ENCODE measurements around the gene CSTPP1. TPM values are rescaled to one million over a fixed set of nuclear protein-coding genes. Genes with fewer than 3 reads are reported as not detected.

Gene CSTPP1
- total RNA-seq, 6 experiments from 2014 or later = 19.4 to 29.2 (median 27.1) TPM

- Mint-ChIP-seq H3K4me3 (no peak overlapping the region), H3K27ac (no peak overlapping the region), H3K4me1 (ENCODE audit: low read depth) (no peaks in the 10 kb centered on the region), H3K36me3 (ENCODE audit: low read depth) (no peaks in the 10 kb centered on the region), H3K27me3 (ENCODE audit: insufficient read depth) (peaks cover 3% of the 10 kb centered on the region), H3K9me3 (no peaks in the 10 kb centered on the region)
- no peak for DNase-seq
- TF ChIP-seq, protein P1, sequence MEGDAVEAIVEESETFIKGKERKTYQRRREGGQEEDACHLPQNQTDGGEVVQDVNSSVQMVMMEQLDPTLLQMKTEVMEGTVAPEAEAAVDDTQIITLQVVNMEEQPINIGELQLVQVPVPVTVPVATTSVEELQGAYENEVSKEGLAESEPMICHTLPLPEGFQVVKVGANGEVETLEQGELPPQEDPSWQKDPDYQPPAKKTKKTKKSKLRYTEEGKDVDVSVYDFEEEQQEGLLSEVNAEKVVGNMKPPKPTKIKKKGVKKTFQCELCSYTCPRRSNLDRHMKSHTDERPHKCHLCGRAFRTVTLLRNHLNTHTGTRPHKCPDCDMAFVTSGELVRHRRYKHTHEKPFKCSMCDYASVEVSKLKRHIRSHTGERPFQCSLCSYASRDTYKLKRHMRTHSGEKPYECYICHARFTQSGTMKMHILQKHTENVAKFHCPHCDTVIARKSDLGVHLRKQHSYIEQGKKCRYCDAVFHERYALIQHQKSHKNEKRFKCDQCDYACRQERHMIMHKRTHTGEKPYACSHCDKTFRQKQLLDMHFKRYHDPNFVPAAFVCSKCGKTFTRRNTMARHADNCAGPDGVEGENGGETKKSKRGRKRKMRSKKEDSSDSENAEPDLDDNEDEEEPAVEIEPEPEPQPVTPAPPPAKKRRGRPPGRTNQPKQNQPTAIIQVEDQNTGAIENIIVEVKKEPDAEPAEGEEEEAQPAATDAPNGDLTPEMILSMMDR (IDR thresholded peaks at IDR 0.05) = no peak
Measured at GRCh38 chr11:46902694-46903093, 33.9 kb upstream of the CSTPP1 start.

DNA sequence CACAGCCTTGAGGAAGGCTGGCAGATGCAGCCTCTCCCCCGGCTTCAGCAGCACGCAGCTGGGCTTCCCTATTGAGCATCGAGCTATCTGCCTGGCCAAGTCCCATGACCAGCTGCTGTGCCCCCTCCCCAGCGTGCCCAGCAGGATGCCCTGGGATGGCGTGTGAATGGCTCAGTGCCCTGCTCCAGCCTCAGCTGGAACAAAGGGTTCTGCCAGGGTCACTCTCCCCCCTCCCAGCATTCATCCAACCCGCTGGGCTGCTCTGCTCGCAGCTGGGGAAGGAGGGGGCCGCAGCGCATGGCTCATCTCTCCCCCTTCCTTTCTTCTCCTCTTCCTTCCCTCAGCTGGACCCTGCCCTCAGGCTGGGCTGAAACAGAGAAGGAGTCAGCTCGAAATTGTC lies 32.7 kb upstream of the CSTPP1 start:
- Mint-ChIP-seq H3K27me3 (ENCODE audit: insufficient read depth) (peaks cover 4% of the 10 kb centered on the region), H3K36me3 (ENCODE audit: low read depth) (no peaks in the 10 kb centered on the region), H3K9me3 (no peaks in the 10 kb centered on the region), H3K4me3 (no peak overlapping the region), H3K27ac (no peak overlapping the region), H3K4me1 (ENCODE audit: low read depth) (no peaks in the 10 kb centered on the region)
- DNase-seq = no peak
- TF ChIP-seq, protein P1 (IDR thresholded peaks at IDR 0.05) = no peak

DNA sequence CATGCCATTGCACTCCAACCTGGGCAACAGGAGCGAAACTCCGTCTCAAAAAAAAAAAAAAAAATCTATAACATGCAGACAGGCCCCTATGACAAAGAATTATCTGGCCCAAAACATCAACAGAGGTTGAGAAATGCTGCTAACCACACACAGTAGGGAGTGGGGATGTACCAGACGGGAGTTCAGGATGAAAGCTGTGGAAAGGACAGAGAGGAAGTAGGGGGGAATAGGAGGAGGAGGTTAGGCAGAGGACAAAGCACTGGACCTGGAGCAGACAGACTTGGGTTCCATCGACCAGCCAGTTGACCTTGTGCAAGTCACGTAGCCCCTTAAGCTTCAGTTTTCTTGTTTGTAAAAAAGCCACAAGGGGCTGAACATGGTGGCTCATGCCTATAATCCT lies 30.8 kb upstream of the CSTPP1 start:
- no peak for DNase-seq
- Mint-ChIP-seq H3K27ac (no peak overlapping the region), H3K27me3 (ENCODE audit: insufficient read depth) (peaks cover 5% of the 10 kb centered on the region), H3K4me3 (no peak overlapping the region), H3K4me1 (ENCODE audit: low read depth) (no peaks in the 10 kb centered on the region), H3K9me3 (no peaks in the 10 kb centered on the region), H3K36me3 (ENCODE audit: low read depth) (no peaks in the 10 kb centered on the region)
- TF ChIP-seq, protein P1 (IDR thresholded peaks at IDR 0.05) = no peak

DNA sequence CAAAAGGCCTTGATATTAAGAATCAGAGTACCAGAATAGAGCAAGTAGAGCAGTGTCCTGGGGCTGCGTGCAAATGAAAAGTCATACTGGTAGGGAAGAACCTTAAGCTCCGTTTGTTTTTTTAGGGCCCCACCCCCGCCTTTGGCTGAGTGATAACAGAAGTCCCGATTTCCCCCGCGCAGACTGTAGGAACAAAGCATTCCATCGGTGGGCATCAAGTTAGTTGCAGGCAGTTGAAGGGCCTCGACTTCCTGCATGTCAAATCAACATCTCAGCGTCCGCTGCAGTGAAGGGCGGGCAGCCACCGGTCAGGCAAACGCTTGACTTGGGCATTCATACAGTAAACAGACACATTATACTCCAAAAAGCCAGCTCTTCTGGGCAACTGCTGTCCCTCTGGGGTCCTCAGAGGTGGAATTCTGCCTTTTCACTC lies 29.9 kb upstream of the CSTPP1 start:
- H3K4me3 Mint-ChIP-seq = no peak overlapping the region
- TF ChIP-seq, protein P1 (IDR thresholded peaks at IDR 0.05) = no peak

DNA sequence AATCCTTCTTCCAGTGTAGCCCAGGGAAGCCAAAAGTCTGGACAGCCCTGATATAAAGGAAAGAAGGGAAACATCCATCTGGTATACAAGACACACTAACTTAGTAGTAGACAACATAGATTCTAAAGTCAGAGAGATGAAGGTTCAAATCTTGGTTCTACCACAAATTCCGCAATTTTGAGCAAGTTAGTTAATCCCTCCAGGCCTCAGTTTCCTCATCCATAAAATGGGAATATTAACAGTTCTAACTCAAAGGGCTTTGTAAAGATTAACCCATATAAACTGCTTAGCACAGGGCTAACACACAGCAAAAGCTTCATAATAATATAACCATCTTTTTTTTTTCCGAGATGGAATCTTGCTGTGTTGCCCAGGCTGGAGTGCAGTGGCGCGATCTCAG lies 29.0 kb upstream of the CSTPP1 start:
- no peak overlapping the region for H3K4me3 Mint-ChIP-seq

More for the DNA sequence above, 29.9 kb upstream of the CSTPP1 start:
- no peaks in the 10 kb centered on the region for H3K36me3 Mint-ChIP-seq (ENCODE audit: low read depth)
- H3K4me1 Mint-ChIP-seq (ENCODE audit: low read depth) = no peaks in the 10 kb centered on the region
- no peak for DNase-seq
- peaks cover 5% of the 10 kb centered on the region for H3K27me3 Mint-ChIP-seq (ENCODE audit: insufficient read depth)
- no peak overlapping the region for H3K27ac Mint-ChIP-seq
- no peaks in the 10 kb centered on the region for H3K9me3 Mint-ChIP-seq

More for the DNA sequence above, 29.0 kb upstream of the CSTPP1 start:
- Mint-ChIP-seq H3K9me3 (no peaks in the 10 kb centered on the region), H3K4me1 (ENCODE audit: low read depth) (peaks cover 3% of the 10 kb centered on the region; the same call in 1 of the 2 replicates), H3K36me3 (ENCODE audit: low read depth) (no peaks in the 10 kb centered on the region), H3K27me3 (ENCODE audit: insufficient read depth) (peaks cover 5% of the 10 kb centered on the region), H3K27ac (no peak overlapping the region)
- no peak for DNase-seq
- TF ChIP-seq, protein P1 (IDR thresholded peaks at IDR 0.05) = no peak
